ENCODE measurements around the gene CDH4. TPM values are rescaled to one million over a fixed set of nuclear protein-coding genes. Genes with fewer than 3 reads are reported as not detected.

CDH4 gene
- total RNA-seq, 1 experiment from 2014 or later: not detected

- Histone ChIP-seq H3K27ac (no peak overlapping the region), H3K9me2 (ENCODE audit: insufficient read depth) (no peaks in the 10 kb centered on the region), H4K20me1 (ENCODE audit: insufficient read depth) (peaks cover 4% of the 10 kb centered on the region; the same call in 1 of the 2 replicates), H3K79me2 (ENCODE audit: low read depth) (no peaks in the 10 kb centered on the region), H3K27me3 (ENCODE audit: insufficient read depth, low read depth) (peaks cover 83% of the 10 kb centered on the region), H3K4me1 (replicated peaks; ENCODE audit: insufficient read depth) (no peaks in the 10 kb centered on the region), H2AFZ (no peak overlapping the region), H3F3A (ENCODE audit: insufficient read depth, low read depth) (peaks cover 3% of the 10 kb centered on the region; the same call in 1 of the 2 replicates), H3K4me2 (no peak overlapping the region), H3K36me3 (ENCODE audit: low read depth) (no peaks in the 10 kb centered on the region), H3K9me3 (ENCODE audit: insufficient read depth, low read depth) (no peaks in the 10 kb centered on the region), H3K4me3 (no peak overlapping the region)
- POLR2A ChIA-PET (ENCODE audit: unreplicated experiment): no interaction called here
- BruUV-seq (replicated peaks): no TSS peak
- DNase-seq: no peak
- no peak for TF ChIP-seq CTCF (conservative IDR thresholded peaks at IDR 0.05)
- TF ChIP-seq EZH2 (IDR thresholded peaks at IDR 0.05; ENCODE audit: low read depth): no peak
- CTCF ChIA-PET: no interaction called here
- intact Hi-C loops (cut with micrococcal nuclease; ENCODE audit: unreplicated experiment): no loop called here
Measured at GRCh38 chr20:61288331-61288784, 36.3 kb downstream of the CDH4 start.

DNA sequence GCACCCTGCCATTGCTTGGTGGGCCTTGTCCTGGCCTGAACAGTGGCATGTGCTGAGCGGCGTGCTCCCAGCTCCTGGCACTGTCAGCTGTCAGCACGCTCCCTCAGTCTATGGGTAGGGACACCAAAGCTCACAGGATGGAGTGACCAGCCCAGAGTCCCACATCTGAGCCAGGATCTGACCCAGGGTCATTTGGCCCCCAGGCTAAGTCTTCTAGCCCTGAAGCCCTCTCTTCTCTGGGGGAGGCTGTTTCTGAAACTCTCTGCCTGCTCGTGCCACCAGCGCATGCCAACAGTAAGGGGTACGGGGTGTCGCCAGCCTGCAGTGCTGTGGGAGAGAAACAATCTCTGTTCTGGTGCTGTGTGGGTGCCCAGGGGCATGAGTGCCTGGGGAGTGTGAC lies 37.1 kb downstream of the CDH4 start:
- no TSS peak for BruUV-seq (replicated peaks)
- POLR2A ChIA-PET (ENCODE audit: unreplicated experiment): no interaction called here

DNA sequence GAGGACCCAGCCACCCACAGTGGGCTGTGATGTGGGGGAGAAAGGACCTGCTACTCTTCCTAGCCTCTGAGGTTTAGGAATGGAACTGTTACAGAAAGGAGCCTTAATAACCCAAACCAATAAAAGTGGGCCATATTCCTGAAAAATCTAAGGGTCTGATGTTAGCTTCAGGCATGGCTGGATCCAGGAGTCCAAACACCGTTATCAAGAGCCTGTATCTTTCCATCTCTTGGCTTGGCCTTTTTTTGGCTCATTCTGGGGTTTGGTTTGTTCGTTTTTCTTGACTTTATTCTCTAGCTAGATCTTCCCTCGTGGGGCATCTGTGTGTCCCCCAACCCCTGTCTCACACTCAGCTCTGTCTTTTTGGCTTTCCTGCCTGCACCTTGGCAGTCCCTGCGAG lies 38.7 kb downstream of the CDH4 start:
- Histone ChIP-seq H3K9me2 (ENCODE audit: insufficient read depth) (no peaks in the 10 kb centered on the region), H3K4me1 (replicated peaks; ENCODE audit: insufficient read depth) (no peaks in the 10 kb centered on the region), H3K27ac (no peak overlapping the region), H3F3A (ENCODE audit: insufficient read depth, low read depth) (no peaks in the 10 kb centered on the region), H3K4me3 (no peak overlapping the region), H3K27me3 (ENCODE audit: insufficient read depth, low read depth) (peaks cover 93% of the 10 kb centered on the region), H4K20me1 (ENCODE audit: insufficient read depth) (peaks cover 1% of the 10 kb centered on the region), H3K79me2 (ENCODE audit: low read depth) (no peaks in the 10 kb centered on the region), H3K4me2 (no peak overlapping the region), H2AFZ (no peak overlapping the region), H3K9me3 (ENCODE audit: insufficient read depth, low read depth) (no peaks in the 10 kb centered on the region), H3K36me3 (ENCODE audit: low read depth) (no peaks in the 10 kb centered on the region)
- no TSS peak for BruUV-seq (replicated peaks)
- DNase-seq: no peak
- CTCF ChIA-PET: no interaction called here
- no peak for TF ChIP-seq CTCF (conservative IDR thresholded peaks at IDR 0.05)
- no peak for TF ChIP-seq EZH2 (IDR thresholded peaks at IDR 0.05; ENCODE audit: low read depth)
- intact Hi-C loops (cut with micrococcal nuclease; ENCODE audit: unreplicated experiment): no loop called here
- POLR2A ChIA-PET (ENCODE audit: unreplicated experiment): no interaction called here

More for the DNA sequence above, 37.1 kb downstream of the CDH4 start:
- no peaks in the 10 kb centered on the region for H3K9me2 ChIP-seq (ENCODE audit: insufficient read depth)
- H2AFZ ChIP-seq: no peak overlapping the region
- intact Hi-C loops (cut with micrococcal nuclease; ENCODE audit: unreplicated experiment): no loop called here
- no peaks in the 10 kb centered on the region for H3K4me1 ChIP-seq (replicated peaks; ENCODE audit: insufficient read depth)
- H3K9me3 ChIP-seq (ENCODE audit: insufficient read depth, low read depth): no peaks in the 10 kb centered on the region
- H4K20me1 ChIP-seq (ENCODE audit: insufficient read depth): peaks cover 4% of the 10 kb centered on the region
- no peaks in the 10 kb centered on the region for H3F3A ChIP-seq (ENCODE audit: insufficient read depth, low read depth)
- H3K4me3 ChIP-seq: no peak overlapping the region
- CTCF ChIA-PET: no interaction called here
- no peak overlapping the region for H3K27ac ChIP-seq
- no peak overlapping the region for H3K4me2 ChIP-seq
- no peaks in the 10 kb centered on the region for H3K79me2 ChIP-seq (ENCODE audit: low read depth)
- no peak for TF ChIP-seq CTCF (conservative IDR thresholded peaks at IDR 0.05)
- no peak for TF ChIP-seq EZH2 (IDR thresholded peaks at IDR 0.05; ENCODE audit: low read depth)
- H3K27me3 ChIP-seq (ENCODE audit: insufficient read depth, low read depth): peaks cover 91% of the 10 kb centered on the region
- no peak for DNase-seq
- H3K36me3 ChIP-seq (ENCODE audit: low read depth): no peaks in the 10 kb centered on the region
